A549 (cell line): ENCODE results near the gene ERP44. TPM values are rescaled to one million over a fixed set of nuclear protein-coding genes. Genes with fewer than 3 reads are reported as not detected.
A peak's percentile ranks its signal among the peaks of the same experiment; 100 is the strongest.

Experiments
- ATAC-seq, 2 experiments: fragments of 200-7000 bp in 1 of 2; fragments of >200 bp in 1 of 2; cut with Nextera tagmentation in 1 of 2; cut with Tn5 transposase in 1 of 2; 3 replicates each; pipeline versions ENCODE4 v1.8.0 to v1.9.1; 2018 to 2020; ENCODE audit warnings: mild to moderate bottlenecking in 1 of 2, moderate library complexity in 1 of 2
- CTCF ChIA-PET: fragments of 300-600 bp; sonication (Branson Sonifier 250); formaldehyde crosslinking; extraction: SDS; loops from one replicate; lab custom pipeline; 2021; ENCODE audit warnings: antibody characterized with exemption, inconsistent platforms; lab: Yijun Ruan, JAX
- POLR2A ChIA-PET: fragments of 350-600 bp; formaldehyde crosslinking; extraction: SDS; loops from one replicate; lab custom pipeline; 2021; ENCODE audit warnings: antibody characterized with exemption, inconsistent platforms; lab: Yijun Ruan, JAX
- DNase-seq, 2 experiments: peaks; one replicate each; pipeline versions ENCODE4 v3.0.0 to v3.0.0-alpha.2; 2011 to 2016; ENCODE audit warnings: low read depth in 1 of 2, low spot score in 1 of 2
- FAIRE-seq: peaks from 2 replicates; lab custom pipeline; 2011; peaks lifted over from hg19 to GRCh38; lab: Jason Lieb, UNC
- H3K27ac ChIP-seq, 2 experiments: fragments of >200 bp; sonication (Bioruptor Twin); formaldehyde crosslinking; 3 replicates each; pipeline ENCODE4 v1.5.1; 2016 to 2017
- H3K4me1 ChIP-seq: fragments of >200 bp; sonication (Bioruptor Twin); formaldehyde crosslinking; 3 replicates; pipeline ENCODE4 v1.6.1; 2016
- H3K4me2 ChIP-seq: fragments of >200 bp; sonication (Bioruptor Twin); formaldehyde crosslinking; 3 replicates; pipeline ENCODE4 v1.6.1; 2016
- H3K4me3 ChIP-seq: fragments of >200 bp; sonication (Bioruptor Twin); formaldehyde crosslinking; 3 replicates; pipeline ENCODE4 v1.5.1; 2016
- H3K9me3 ChIP-seq: fragments of >200 bp; sonication (Bioruptor Twin); formaldehyde crosslinking; 3 replicates; pipeline ENCODE4 v1.6.1; 2016
- CEBPB ChIP-seq, 2 experiments: fragments of >200 bp in 1 of 2; sonication (Bioruptor Twin) in 1 of 2; formaldehyde crosslinking in 1 of 2; IDR thresholded peaks; 2 replicates each; pipeline ENCODE4 v1.6.1; 2012 to 2016
- E2F6 ChIP-seq: IDR thresholded peaks from 2 replicates; pipeline ENCODE4 v1.6.1; 2012; ENCODE audit warnings: low read depth, borderline replicate concordance
- EHF ChIP-seq: fragments of 250-450 bp; sonication (Bioruptor Pico); IDR thresholded peaks from 2 replicates; pipeline ENCODE4 v1.5.0; 2020; ENCODE audit warnings: mild to moderate bottlenecking
- ELK1 ChIP-seq: fragments of 150-350 bp; IDR thresholded peaks from 2 replicates; pipeline ENCODE4 v1.6.1; 2014; ENCODE audit warnings: low read depth, mild to moderate bottlenecking, low read length
- ESRRA ChIP-seq: fragments of 150-350 bp; IDR thresholded peaks from 2 replicates; pipeline ENCODE4 v1.6.1; 2014; ENCODE audit warnings: mild to moderate bottlenecking, low read length, borderline replicate concordance
- FOSL2 ChIP-seq, 2 experiments: fragments of 450-650 bp in 1 of 2; fragments of >200 bp in 1 of 2; sonication (Bioruptor Twin) in 1 of 2; formaldehyde crosslinking; IDR thresholded peaks; 2 replicates each; pipeline versions ENCODE4 v1.5.0 to v1.6.1; 2016 to 2020; ENCODE audit warnings: mild to moderate bottlenecking in 1 of 2, moderate library complexity in 1 of 2
- MAFK ChIP-seq: fragments of 450-650 bp; IDR thresholded peaks from 2 replicates; pipeline ENCODE4 v1.6.1; 2014; ENCODE audit not compliant: partially characterized antibody
- MAZ ChIP-seq: fragments of 150-350 bp; IDR thresholded peaks from 2 replicates; pipeline ENCODE4 v1.6.1; 2014; ENCODE audit warnings: antibody characterized with exemption, low read depth, low read length, borderline replicate concordance
- NFE2L2 ChIP-seq: fragments of 150-350 bp; conservative IDR thresholded peaks from 2 replicates; pipeline ENCODE4 v1.6.1; 2014; ENCODE audit warnings: low read length
- NR3C1 ChIP-seq: fragments of >200 bp; sonication (Bioruptor Twin); formaldehyde crosslinking; IDR thresholded peaks from 3 replicates; pipeline ENCODE4 v1.6.1; 2017
- RARB ChIP-seq: fragments of 250-450 bp; sonication (Bioruptor Pico); IDR thresholded peaks from 2 replicates; pipeline ENCODE4 v1.8.0; 2021; ENCODE audit warnings: mild to moderate bottlenecking, moderate library complexity
- RCOR1 ChIP-seq: fragments of 150-350 bp; IDR thresholded peaks from 2 replicates; pipeline ENCODE4 v1.6.1; 2014; ENCODE audit warnings: antibody characterized with exemption, low read length, low read depth
- REST ChIP-seq: fragments of 200-600 bp; sonication (generic); IDR thresholded peaks from 2 replicates; pipeline ENCODE4 v1.6.1; 2016; ENCODE audit warnings: antibody characterized with exemption, mild to moderate bottlenecking, moderate library complexity
- RFX5 ChIP-seq: fragments of 450-650 bp; IDR thresholded peaks from 2 replicates; pipeline ENCODE4 v1.7.1; 2014; ENCODE audit warnings: antibody characterized with exemption, mild to moderate bottlenecking, moderate library complexity
- RNF2 ChIP-seq: fragments of 200-600 bp; sonication (generic); IDR thresholded peaks from 2 replicates; pipeline ENCODE4 v1.6.1; 2016; ENCODE audit warnings: low read depth, mild to moderate bottlenecking, antibody characterized with exemption, moderate library complexity, borderline replicate concordance
- ZFP36 ChIP-seq: fragments of 450-650 bp; IDR thresholded peaks from 2 replicates; pipeline ENCODE4 v1.6.1; 2014; ENCODE audit warnings: borderline replicate concordance; ENCODE audit not compliant: partially characterized antibody
- ZNF302 ChIP-seq: fragments of 250-450 bp; sonication (Bioruptor Pico); IDR thresholded peaks from 2 replicates; pipeline ENCODE4 v1.9.0; 2021; ENCODE audit warnings: inconsistent platforms, mild to moderate bottlenecking, moderate library complexity
- WGBS: methylation state at CpG from one replicate; pipeline ENCODE4 v1.1.6; 2017; ENCODE audit errors: missing lambda C conversion rate; 5-methylcytosine and 5-hydroxymethylcytosine counted together
- polyA plus RNA-seq, 4 experiments: library from polyadenylated mRNA; depleted of rRNA in 3 of 4; stranded (reverse); fragments of >200 nt; fragmentation: RNase III in 1 of 4; extraction: RNeasy Plus Mini Kit Qiagen cat#74134 plus additional on column Dnase treatment in 1 of 4; gene quantifications; 2 replicates in 3 of 4; 3 replicates in 1 of 4; pipeline ENCODE4 v1.2.3, GENCODE V29; 2011 to 2017
- TF ChIP-seq, protein P1 (sequence below): IDR thresholded peaks from 2 replicates; pipeline ENCODE4 v1.6.1; 2012

ERP44 gene
- polyA plus RNA-seq, 2 of the 4 experiments (the other 2 are of a cell fraction), result 12.4 to 19.4 TPM

GRCh38 chr9:99971410-99971809 lies 127.4 kb downstream of the ERP44 start (continued):
- TF ChIP-seq E2F6 (no peak), REST (no peak), ESRRA (no peak), MAZ (no peak)

DNA sequence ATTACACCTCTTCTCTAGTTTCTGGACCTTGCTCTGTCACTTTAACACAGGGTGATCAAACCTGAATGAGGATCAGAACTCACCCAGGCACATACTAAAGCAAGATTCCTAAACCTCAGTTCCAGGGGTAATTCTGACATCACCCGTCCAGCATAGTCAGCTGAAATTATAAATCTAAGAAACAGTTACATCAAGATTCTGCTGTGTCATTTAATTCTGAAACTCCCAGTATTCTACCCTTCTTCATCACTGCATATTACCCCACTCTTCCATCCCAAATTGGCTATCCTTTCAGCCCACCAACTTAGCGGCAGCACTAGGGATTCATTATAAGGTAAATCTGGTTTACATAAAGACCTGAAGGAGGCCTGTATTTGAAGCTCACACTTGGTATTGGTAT lies 128.3 kb downstream of the ERP44 start:
- CTCF ChIA-PET, result interaction anchor here (1.6 kb wide), 2 partner anchors 10 to 11 kb away, joined by 4 to 6 read pairs; no protein-coding TSS in a partner anchor
- no peak for ATAC-seq
- Histone ChIP-seq H3K4me1 (peaks cover 8% of the 10 kb centered on the region; the same call in 2 of the 3 replicates), H3K4me3 (no peak overlapping the region), H3K4me2 (no peak overlapping the region), H3K27ac (no peak overlapping the region), H3K9me3 (no peaks in the 10 kb centered on the region)
- FAIRE-seq, result no peak
- POLR2A ChIA-PET, result no interaction called here
- no peak for DNase-seq
- 89% methylated on average over 2 of the region's 2 CpGs for whole genome bisulfite sequencing
- TF ChIP-seq RFX5 (no peak), MAFK (peak; percentile 55)

- FAIRE-seq (no peak), ATAC-seq (no peak), DNase-seq (no peak)
- POLR2A ChIA-PET, result no interaction called here
- Histone ChIP-seq H3K4me3 (no peak overlapping the region), H3K4me1 (peaks cover 8% of the 10 kb centered on the region; the same call in 2 of the 3 replicates), H3K27ac (no peak overlapping the region), H3K4me2 (no peak overlapping the region), H3K9me3 (no peaks in the 10 kb centered on the region)
- 95% methylated on average over 2 of the region's 2 CpGs for WGBS
- TF ChIP-seq EHF (no peak), NR3C1 (no peak), RARB (CRISPR knock-in tag) (no peak)
- CTCF ChIA-PET, result no interaction called here
Measured at GRCh38 chr9:99967457-99967856, 131.3 kb downstream of the ERP44 start.

DNA sequence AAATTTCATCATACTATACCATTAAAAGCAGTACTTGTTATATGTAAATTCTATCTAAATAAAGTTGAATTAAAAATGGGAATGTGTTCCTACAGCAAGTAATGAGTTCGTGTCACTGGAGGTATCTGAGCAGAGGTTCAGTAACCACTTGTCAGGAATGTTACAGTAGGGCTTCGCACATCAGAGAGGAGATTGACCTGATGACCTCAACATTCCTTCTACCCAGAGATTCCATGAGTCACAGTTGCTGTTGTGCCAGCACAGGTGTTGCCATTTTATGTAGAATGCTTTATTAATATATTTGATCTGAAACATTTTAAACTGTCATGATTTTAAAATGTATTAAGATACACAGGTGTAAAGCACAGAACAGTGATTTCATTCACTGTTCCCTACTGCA lies 132.1 kb downstream of the ERP44 start:
- Histone ChIP-seq H3K4me3 (no peak overlapping the region), H3K4me2 (no peak overlapping the region), H3K4me1 (peaks cover 8% of the 10 kb centered on the region; the same call in 2 of the 3 replicates), H3K27ac (no peak overlapping the region), H3K9me3 (no peaks in the 10 kb centered on the region)
- FAIRE-seq (no peak), ATAC-seq (peak in 1 of 2 experiments; percentile 47; a peak in 1 of 6 replicates), DNase-seq (peak; percentile 32 to 35)
- CTCF ChIA-PET, result no interaction called here
- POLR2A ChIA-PET, result no interaction called here
- WGBS, result 39% methylated on average over 2 of the region's 2 CpGs
- no peak for TF ChIP-seq RCOR1
- TF ChIP-seq FOSL2 (IDR thresholded peaks at IDR 0.05), result no peak
- peak; percentile 30; the same call in 1 of the 2 replicates for TF ChIP-seq FOSL2 (CRISPR knock-in tag; IDR thresholded peaks at IDR 0.05)

GRCh38 chr9:99966001-99966400 lies 132.8 kb downstream of the ERP44 start:
- H3K4me3 ChIP-seq, result no peak overlapping the region
- no peak overlapping the region for H3K4me2 ChIP-seq
- H3K4me1 ChIP-seq, result peaks cover 8% of the 10 kb centered on the region; the same call in 2 of the 3 replicates
- no peaks in the 10 kb centered on the region for H3K9me3 ChIP-seq
- FAIRE-seq (no peak), ATAC-seq (no peak), DNase-seq (no peak)
- WGBS, result 93% methylated on average over 2 of the region's 2 CpGs
- no peak for TF ChIP-seq EHF
- TF ChIP-seq ZFP36, result no peak
- no peak for TF ChIP-seq ELK1
- no peak for TF ChIP-seq ZNF302
- TF ChIP-seq E2F6, result no peak
- TF ChIP-seq FOSL2 (IDR thresholded peaks at IDR 0.05), result no peak
- no peak for TF ChIP-seq FOSL2 (CRISPR knock-in tag; IDR thresholded peaks at IDR 0.05)
- TF ChIP-seq CEBPB (IDR thresholded peaks at IDR 0.05), result no peak
- TF ChIP-seq NFE2L2, result no peak
- TF ChIP-seq, protein P1, sequence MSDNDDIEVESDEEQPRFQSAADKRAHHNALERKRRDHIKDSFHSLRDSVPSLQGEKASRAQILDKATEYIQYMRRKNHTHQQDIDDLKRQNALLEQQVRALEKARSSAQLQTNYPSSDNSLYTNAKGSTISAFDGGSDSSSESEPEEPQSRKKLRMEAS, result no peak
- no peak for TF ChIP-seq RARB (CRISPR knock-in tag)
- TF ChIP-seq RNF2, result no peak
- CTCF ChIA-PET, result interaction anchor here (0.7 to 0.8 kb wide), 2 partner anchors 11 kb away, joined by 3 to 4 read pairs; no protein-coding TSS in a partner anchor
- POLR2A ChIA-PET, result no interaction called here
- H3K27ac ChIP-seq, result no peak overlapping the region
